PC-3 (cell line): ENCODE data around the gene DGLUCY.

ENCODE experiments used
- EZH2 ChIP-seq: fragments of 300-600 bp; sonication (generic); IDR thresholded peaks from one replicate; pipeline ENCODE4 v1.6.1; 2017; ENCODE audit warnings: antibody characterized with exemption, mild to moderate bottlenecking, low read length; ENCODE audit not compliant: unreplicated experiment
- TF ChIP-seq, protein P1 (sequence below): fragments of 300-600 bp; sonication (generic); conservative IDR thresholded peaks from 2 replicates; pipeline ENCODE4 v1.5.1; 2017; ENCODE audit warnings: antibody characterized with exemption, low read depth, mild to moderate bottlenecking, low read length

DNA sequence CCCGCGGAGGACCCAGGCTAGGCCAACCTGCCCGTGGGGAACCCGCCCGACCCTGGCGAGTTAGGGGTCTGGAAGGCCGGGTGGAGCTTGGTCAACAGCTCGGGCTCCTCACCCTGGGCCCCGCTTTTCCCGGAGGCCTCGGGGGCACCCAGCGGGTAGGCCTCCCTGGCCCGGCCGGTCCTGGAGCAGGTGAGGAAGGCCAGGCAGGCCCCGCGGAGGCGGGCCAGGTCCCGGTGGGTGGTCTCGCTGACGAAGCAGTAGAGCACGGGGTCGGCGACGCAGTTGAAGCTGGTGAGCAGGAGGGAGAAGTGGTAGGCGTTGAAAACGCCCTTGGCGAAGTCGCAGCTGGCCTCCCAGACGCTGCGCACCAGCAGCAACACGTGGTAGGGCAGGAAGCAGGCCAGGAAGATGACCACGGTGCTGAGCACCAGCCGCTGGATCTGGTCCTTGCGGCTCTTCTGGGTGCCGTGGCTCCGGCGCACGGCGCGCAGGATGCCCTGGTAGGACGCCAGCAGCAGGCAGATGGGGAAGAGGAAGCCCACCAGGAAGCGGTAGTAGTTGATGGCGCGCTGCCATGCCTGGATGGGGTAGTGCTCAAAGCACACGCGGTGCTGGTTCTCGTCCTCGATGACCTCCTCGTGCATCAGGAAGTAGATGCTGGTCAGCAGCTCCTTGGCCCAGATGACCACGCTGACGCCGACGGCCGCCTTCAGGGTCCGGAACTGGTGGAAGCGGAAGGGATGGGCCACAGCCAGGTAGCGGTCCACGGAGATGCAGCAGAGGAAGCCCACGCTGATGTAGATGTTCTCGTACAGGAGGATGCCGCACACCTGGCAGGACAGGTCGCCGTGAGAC is 120.3 kb downstream of the DGLUCY start:
- TF ChIP-seq EZH2, result no peak
- TF ChIP-seq, protein P1, sequence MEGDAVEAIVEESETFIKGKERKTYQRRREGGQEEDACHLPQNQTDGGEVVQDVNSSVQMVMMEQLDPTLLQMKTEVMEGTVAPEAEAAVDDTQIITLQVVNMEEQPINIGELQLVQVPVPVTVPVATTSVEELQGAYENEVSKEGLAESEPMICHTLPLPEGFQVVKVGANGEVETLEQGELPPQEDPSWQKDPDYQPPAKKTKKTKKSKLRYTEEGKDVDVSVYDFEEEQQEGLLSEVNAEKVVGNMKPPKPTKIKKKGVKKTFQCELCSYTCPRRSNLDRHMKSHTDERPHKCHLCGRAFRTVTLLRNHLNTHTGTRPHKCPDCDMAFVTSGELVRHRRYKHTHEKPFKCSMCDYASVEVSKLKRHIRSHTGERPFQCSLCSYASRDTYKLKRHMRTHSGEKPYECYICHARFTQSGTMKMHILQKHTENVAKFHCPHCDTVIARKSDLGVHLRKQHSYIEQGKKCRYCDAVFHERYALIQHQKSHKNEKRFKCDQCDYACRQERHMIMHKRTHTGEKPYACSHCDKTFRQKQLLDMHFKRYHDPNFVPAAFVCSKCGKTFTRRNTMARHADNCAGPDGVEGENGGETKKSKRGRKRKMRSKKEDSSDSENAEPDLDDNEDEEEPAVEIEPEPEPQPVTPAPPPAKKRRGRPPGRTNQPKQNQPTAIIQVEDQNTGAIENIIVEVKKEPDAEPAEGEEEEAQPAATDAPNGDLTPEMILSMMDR, result no peak
